CD4-positive, alpha-beta T cell treated with Interleukin-1 beta for 1 hour (primary cell): Measurements from ENCODE around the gene SEMA4A.

Experiments used
- DNase-seq, 2 donors: peaks; one replicate each; pipeline ENCODE4 v3.0.0-alpha.2; 2020 to 2022

The SEMA4A gene

GRCh38 chr1:156119503-156120209, 33.7 kb upstream of the SEMA4A start:
- DNase-seq: peak; percentile 46 to 72

- no peak for DNase-seq
Observed at GRCh38 chr1:156120318-156120717, 33.1 kb upstream of the SEMA4A start.

- DNase-seq: peak in 1 of 2 donors; percentile 0
Observed at GRCh38 chr1:156121005-156121404, 32.4 kb upstream of the SEMA4A start.

GRCh38 chr1:156121457-156121856, 31.9 kb upstream of the SEMA4A start:
- DNase-seq: peak; percentile 1 to 21

GRCh38 chr1:156122086-156122485, 31.3 kb upstream of the SEMA4A start:
- peak in 1 of 2 donors; percentile 19 for DNase-seq

- peak; percentile 15 to 32 for DNase-seq
Observed at GRCh38 chr1:156122519-156123355, 30.6 kb upstream of the SEMA4A start.

GRCh38 chr1:156123356-156124196, 29.8 kb upstream of the SEMA4A start:
- DNase-seq: peak; percentile 63 to 74

- DNase-seq: peak; percentile 58 to 68
Observed at GRCh38 chr1:156124557-156125483, 28.6 kb upstream of the SEMA4A start.

- DNase-seq: peak in 1 of 2 donors; percentile 21
Observed at GRCh38 chr1:156125544-156125943, 27.8 kb upstream of the SEMA4A start.

GRCh38 chr1:156126043-156126629, 27.2 kb upstream of the SEMA4A start:
- peak; percentile 80 to 86 for DNase-seq

- DNase-seq: peak; percentile 87 to 89
Observed at GRCh38 chr1:156126630-156127534, 26.5 kb upstream of the SEMA4A start.

- peak in 1 of 2 donors; percentile 14 for DNase-seq
Observed at GRCh38 chr1:156128308-156128653, 25.1 kb upstream of the SEMA4A start.

- peak; percentile 1 to 13 for DNase-seq
Observed at GRCh38 chr1:156128654-156129597, 24.5 kb upstream of the SEMA4A start.

- peak; percentile 76 to 82 for DNase-seq
Observed at GRCh38 chr1:156129687-156130577, 23.5 kb upstream of the SEMA4A start.

- DNase-seq: no peak
Observed at GRCh38 chr1:156130578-156130942, 22.8 kb upstream of the SEMA4A start.

- DNase-seq: peak in 1 of 2 donors; percentile 35
Observed at GRCh38 chr1:156134716-156135435, 18.5 kb upstream of the SEMA4A start.
